GM20000 (cell line): ENCODE data around the gene SLC23A2.
"Not testable (repeated sequence)": the region's sequence is repeated elsewhere in the genome, so short reads cannot be mapped to it uniquely, and the experiment has no call there.

Source experiments
- DNase-seq: peaks from one replicate; pipeline ENCODE4 v3.0.0; 2012; ENCODE audit warnings: low spot score
- TF ChIP-seq, protein P1 (sequence below): IDR thresholded peaks from 2 replicates; pipeline ENCODE4 v1.5.1; 2012; ENCODE audit warnings: mild to moderate bottlenecking, control low read depth; ENCODE audit errors: extremely low read depth, missing control alignments

Gene SLC23A2

DNA sequence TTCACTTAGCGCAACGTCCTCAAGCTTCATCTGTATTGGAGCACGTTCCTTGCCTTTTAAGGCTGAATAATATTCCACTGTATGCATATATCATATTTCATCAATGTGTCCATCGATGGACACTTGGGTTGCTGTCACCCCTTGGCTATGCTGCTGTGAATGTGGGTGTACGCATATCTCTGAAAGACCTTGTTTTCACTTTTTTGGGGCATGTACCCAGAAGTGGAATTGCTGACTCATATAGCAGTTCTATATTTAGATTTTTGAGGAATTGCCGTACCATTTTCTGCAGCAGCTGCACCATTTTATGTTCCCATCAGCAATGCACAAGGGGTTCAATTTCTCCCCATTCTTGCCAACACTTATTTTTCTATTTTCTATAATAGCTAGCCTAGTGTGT is 22.8 kb upstream of the SLC23A2 start:
- TF ChIP-seq, protein P1, sequence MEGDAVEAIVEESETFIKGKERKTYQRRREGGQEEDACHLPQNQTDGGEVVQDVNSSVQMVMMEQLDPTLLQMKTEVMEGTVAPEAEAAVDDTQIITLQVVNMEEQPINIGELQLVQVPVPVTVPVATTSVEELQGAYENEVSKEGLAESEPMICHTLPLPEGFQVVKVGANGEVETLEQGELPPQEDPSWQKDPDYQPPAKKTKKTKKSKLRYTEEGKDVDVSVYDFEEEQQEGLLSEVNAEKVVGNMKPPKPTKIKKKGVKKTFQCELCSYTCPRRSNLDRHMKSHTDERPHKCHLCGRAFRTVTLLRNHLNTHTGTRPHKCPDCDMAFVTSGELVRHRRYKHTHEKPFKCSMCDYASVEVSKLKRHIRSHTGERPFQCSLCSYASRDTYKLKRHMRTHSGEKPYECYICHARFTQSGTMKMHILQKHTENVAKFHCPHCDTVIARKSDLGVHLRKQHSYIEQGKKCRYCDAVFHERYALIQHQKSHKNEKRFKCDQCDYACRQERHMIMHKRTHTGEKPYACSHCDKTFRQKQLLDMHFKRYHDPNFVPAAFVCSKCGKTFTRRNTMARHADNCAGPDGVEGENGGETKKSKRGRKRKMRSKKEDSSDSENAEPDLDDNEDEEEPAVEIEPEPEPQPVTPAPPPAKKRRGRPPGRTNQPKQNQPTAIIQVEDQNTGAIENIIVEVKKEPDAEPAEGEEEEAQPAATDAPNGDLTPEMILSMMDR: no peak
- DNase-seq: no peak

DNA sequence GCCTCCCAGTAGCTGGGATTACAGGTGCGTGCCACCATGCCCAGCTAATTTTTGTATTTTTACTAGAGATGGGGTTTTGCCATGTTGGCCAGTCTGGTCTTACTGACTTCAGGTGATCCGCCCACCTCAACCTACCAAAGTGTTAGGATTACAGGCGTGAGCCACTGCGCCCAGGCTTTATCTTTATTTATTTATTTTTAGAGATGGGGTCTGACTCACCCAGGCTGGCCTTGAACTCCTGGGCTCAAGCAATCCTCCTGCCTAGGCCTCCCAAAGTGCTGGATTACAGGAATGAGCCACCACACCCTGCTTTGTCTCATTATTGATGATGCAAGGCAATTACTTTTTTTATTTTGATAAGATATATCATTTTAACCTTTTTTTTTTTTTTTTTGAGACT is 21.9 kb upstream of the SLC23A2 start:
- not testable (repeated sequence) for DNase-seq

DNA sequence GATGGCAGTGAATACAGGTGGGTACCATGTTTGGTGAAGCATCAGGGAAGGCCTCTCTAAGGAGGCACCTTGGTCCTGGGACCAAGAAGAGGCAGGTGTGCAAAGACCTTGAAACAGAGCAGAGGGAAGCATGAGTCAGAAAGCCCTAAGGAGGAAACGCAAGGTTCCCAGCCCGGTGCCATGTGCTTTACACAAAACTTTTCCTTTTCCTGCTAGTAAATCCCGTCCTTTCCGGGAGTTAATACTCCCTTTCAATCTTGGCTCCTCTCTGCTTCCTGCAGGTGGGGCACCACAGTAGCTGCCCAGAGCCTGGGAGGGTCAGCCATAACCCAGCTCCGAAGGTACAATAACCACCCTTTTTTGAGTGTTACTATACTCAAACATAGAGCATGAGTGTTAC is 19.4 kb upstream of the SLC23A2 start:
- TF ChIP-seq, protein P1: no peak
- DNase-seq: no peak

DNA sequence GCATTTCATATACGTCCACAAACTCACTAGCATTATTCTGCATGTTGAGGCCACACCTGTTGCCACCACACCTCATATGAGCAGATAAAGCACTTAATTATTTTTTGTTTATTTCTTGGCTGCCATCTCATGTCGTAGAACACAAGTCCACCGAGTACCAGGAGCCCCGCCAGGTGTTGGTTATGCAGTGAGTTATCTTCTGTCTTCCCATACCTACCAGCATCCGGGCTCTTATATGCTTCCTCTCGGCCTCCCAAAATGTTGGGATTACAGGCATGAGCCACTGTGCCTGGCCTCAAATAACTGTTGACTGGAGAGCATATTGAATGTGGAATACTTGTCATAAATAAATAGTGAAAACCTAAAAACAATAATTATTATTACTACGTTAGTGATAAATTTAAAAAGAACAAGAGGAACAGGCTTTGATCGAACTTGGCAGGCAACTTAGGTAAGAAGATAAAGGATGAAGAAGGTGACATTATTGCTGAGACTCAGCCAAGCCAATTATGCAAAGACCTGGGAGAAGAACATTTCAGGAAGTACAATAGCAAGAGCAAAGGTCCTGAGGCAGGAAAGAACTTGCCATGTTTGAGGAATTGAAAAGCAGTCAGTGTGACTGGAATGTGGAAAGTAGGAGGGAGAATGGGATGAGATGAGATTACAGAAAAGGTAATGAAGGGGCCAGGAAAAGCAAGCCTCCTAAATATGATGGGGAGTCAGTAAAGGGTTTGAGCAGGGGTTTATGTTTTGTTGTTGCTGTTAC is 12.6 kb upstream of the SLC23A2 start:
- TF ChIP-seq, protein P1: no peak
- DNase-seq: no peak

DNA sequence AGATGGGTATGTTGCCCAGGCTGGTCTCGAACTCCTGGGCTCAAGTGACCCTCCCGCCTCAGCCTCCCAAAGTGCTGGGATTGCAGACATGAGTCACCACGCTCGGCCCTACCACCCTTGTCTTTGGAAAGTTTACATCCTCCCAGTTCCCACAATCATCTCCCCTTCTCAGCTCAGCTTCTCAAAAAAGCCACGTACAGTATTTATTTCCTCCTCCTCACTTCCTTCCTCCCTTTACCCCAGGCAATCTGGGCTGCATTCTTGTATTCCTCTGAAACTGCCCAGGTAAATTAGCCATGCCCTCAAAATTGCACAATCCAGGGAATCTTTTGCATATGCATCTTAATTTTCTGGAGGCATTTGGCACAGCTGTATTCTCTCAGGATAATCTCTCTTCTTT is 7.4 kb upstream of the SLC23A2 start:
- no peak for DNase-seq
- TF ChIP-seq, protein P1: no peak

DNA sequence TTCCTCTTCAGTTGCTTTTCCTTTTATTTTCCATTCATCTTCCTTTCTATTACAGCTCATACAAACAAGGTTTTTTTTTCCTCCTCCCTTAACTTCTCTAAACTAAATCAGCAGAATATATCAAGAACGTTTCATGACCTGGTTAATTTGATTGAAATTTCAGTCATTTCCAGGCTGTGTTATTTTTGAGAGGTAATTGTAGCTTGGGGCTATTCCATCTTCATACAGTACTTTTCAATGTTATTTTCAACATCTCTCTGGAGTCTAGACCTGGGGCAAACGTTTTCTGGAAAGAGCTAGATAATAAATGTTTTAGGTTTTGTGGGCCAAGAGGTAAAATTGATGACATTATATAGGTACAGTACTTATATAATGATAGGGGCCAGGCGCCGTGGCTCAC is 4.0 kb upstream of the SLC23A2 start:
- DNase-seq: no peak
- TF ChIP-seq, protein P1: no peak

DNA sequence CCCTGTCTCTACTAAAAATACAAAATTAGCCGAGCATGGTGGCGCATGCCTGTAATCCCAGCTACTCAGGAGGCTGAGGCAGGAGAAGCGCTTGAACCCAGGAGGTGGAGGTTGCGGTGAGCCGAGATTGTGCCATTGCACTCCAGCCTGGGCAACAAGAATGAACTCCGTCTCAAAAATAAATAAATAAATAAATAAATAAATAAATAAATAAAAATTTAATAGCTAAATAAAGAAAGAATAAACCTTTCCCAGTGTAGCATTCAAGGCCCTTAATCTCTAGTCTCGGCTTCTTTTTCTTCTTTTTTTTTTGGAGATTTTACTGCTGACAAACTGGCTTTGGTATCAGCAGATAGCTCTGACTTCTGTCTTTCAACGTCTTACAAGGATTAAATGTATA is 3.5 kb upstream of the SLC23A2 start:
- DNase-seq: not testable (repeated sequence)

DNA sequence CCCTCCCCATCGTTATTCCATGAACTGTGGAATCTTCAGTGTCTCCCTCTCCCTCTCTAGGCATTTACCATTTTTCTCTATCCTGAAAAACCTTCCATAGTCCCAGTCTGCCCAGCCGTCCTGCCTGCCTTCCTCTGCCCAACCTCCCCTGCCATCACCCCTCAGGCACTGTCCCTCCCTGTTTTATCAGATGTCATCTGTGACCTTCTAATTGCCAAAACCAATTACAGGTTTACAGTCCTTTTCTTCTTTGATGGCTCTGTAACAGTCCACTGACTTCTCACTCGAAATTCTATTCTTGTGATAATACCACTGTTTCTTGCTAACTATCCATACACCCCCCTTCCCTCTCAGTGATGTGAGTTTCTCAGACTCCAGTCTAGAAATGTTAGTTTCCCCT is 2.3 kb upstream of the SLC23A2 start:
- TF ChIP-seq, protein P1: no peak
- no peak for DNase-seq
